ACC112 (cell line): ENCODE data around the gene LRRC28.

Experiments
- H2AFZ ChIP-seq: fragments of 200-600 bp; sonication (generic); one replicate; pipeline ENCODE4 v1.6.0; 2017; ENCODE audit warnings: antibody characterized with exemption, low read length; ENCODE audit not compliant: unreplicated experiment
- H3K27ac ChIP-seq: fragments of 200-600 bp; sonication (generic); 2 replicates; pipeline ENCODE4 v1.5.1; 2014; ENCODE audit warnings: low read depth, mild to moderate bottlenecking, antibody characterized with exemption, low read length, moderate library complexity
- H3K27me3 ChIP-seq: fragments of 200-600 bp; sonication (generic); 2 replicates; pipeline ENCODE4 v1.6.1; 2014; ENCODE audit warnings: mild to moderate bottlenecking, antibody characterized with exemption, low read length, moderate library complexity, mixed read lengths; ENCODE audit not compliant: insufficient read depth
- H3K36me3 ChIP-seq: fragments of 200-600 bp; sonication (generic); 2 replicates; pipeline ENCODE4 v1.6.1; 2016; ENCODE audit warnings: mild to moderate bottlenecking, antibody characterized with exemption, low read length, moderate library complexity, mixed read lengths; ENCODE audit not compliant: insufficient read depth
- H3K4me1 ChIP-seq: fragments of 200-600 bp; sonication (generic); one replicate; pipeline ENCODE4 v1.6.1; 2016; ENCODE audit warnings: low read length, mixed read lengths; ENCODE audit not compliant: insufficient read depth, unreplicated experiment, control insufficient read depth
- H3K4me3 ChIP-seq: fragments of 200-600 bp; sonication (generic); 2 replicates; pipeline ENCODE4 v1.5.1; 2014; ENCODE audit warnings: mild to moderate bottlenecking, low read depth, low read length
- H3K79me2 ChIP-seq: fragments of 200-600 bp; sonication (generic); one replicate; pipeline ENCODE4 v1.6.0; 2016; ENCODE audit warnings: low read length; ENCODE audit not compliant: control insufficient read depth, unreplicated experiment, insufficient read depth

The LRRC28 gene

DNA sequence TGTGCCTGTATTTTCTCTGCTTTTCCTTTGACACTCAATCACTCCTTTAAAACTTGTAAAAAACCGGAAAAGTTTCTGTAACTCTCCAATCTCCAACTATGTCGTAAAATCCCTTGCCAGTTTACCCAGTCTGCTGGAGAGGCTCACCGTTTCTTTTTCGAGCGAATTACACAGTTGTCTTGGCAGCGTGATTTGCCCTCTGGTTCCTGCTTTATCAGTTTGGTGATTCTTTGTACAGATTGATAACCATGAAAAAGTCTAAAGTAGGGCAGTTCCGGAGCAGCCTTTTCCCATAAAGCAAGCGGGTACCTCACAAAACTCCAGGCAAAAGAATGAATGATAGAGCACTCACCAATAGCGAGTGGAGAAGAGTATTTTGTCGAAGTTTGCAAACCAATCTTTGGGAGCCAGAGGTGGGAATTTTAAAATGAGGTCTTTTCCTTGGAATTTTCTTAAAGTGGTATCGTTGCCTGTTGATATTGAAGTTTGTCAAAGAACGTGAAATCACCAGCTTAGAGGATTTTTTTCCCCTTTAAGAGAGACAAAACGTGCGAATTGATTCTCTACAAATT lies 1.9 kb upstream of the LRRC28 start, which contains the start of gene TTC23:
TSS of gene TTC23 (minus strand) at position 312 of the 572 bp plus-strand sequence. CDS start 20,869 bp downstream, outside the sequence.
- H3K79me2 ChIP-seq = peaks cover 32% of the 10 kb centered on the region
- H3K4me1 ChIP-seq = peaks cover 19% of the 10 kb centered on the region
- peak within 1 kb of the TSS; percentile 95 for H3K4me3 ChIP-seq
- 0 out of 2 replicates have a peak, but pooled peaks cover 6% of the 10 kb centered on the region for H3K36me3 ChIP-seq
- no peaks in the 10 kb centered on the region for H3K27me3 ChIP-seq
- H3K27ac ChIP-seq = peak within 1 kb of the TSS; percentile 90
- peak within 1 kb of the TSS; percentile 98 for H2AFZ ChIP-seq

DNA sequence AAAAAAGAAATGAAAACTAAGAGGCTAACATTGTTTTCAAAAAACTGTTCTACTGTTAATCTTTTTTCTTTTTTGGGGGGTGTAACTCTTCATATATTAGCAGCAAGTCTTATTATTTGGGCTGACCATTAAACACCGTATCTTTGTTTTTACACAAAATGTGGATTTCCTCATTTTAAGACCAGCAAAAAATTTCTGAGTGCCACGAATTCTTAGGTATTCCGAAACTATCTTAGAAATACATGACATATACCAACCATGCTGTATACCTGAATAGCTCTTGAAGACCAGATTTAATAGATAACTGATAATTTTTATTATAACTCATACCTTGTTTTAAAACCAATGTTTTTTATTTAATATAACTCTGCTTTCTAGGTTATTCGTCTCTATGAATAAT lies 1.3 kb upstream of the LRRC28 start:
- H3K36me3 ChIP-seq = 0 out of 2 replicates have a peak, but pooled peaks cover under 1% of the 10 kb centered on the region
- peaks cover 22% of the 10 kb centered on the region for H3K4me1 ChIP-seq
- peak overlapping the region; percentile 90 for H3K27ac ChIP-seq
- H3K27me3 ChIP-seq = no peaks in the 10 kb centered on the region
- H3K79me2 ChIP-seq = peaks cover 32% of the 10 kb centered on the region
- peak overlapping the region; percentile 95 for H3K4me3 ChIP-seq
- H2AFZ ChIP-seq = peak overlapping the region; percentile 98

DNA sequence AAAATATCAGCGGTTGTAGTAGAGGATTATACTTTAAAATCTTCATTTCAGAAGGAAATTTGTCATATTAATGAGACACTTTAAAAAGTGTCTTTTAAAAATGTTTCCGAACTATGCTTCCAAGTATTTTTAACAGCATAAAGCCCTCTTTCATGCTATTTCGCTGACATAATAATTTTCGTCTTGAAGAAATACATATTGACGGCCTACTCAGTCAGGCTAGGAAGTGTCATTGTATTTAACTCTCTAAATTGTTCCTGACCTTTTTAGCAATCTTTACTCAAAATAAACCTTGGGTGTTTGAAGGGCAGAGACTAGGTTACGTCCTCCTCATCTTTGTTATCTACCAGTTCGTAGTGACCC lies 806 bp upstream of the LRRC28 start:
- Histone ChIP-seq H2AFZ (peak overlapping the region; percentile 92), H3K79me2 (peaks cover 32% of the 10 kb centered on the region), H3K27ac (peak overlapping the region; percentile 90)

DNA sequence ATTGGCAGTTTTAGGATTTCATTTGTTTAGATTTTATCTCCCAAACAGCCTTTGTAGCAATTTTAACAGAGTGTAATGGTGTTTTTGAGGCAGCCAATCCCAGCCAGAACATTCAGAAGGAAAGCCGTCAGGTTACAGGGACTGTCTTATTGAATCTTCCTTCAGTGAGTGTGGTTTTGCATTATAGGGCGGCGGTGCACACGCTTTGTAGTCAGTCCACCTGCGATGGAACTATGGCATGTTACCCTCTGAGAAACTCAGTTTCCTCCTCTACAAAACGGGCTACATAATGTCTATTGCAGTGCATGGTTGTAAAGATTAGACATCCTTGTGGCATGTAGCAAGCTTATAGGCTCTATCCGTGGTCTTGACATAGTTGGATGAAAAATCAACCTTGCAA lies 1.0 kb downstream of the LRRC28 start:
- Histone ChIP-seq H3K4me3 (peak overlapping the region; percentile 90), H3K79me2 (peaks cover 19% of the 10 kb centered on the region), H3K36me3 (peaks cover 6% of the 10 kb centered on the region; the same call in 1 of the 2 replicates), H3K27ac (no peak overlapping the region), H2AFZ (no peak overlapping the region), H3K27me3 (no peaks in the 10 kb centered on the region), H3K4me1 (peaks cover 22% of the 10 kb centered on the region)

More for the DNA sequence above, 806 bp upstream of the LRRC28 start:
- H3K4me1 ChIP-seq = peaks cover 22% of the 10 kb centered on the region
- peak overlapping the region; percentile 95 for H3K4me3 ChIP-seq
- no peaks in the 10 kb centered on the region for H3K27me3 ChIP-seq
- no peaks in the 10 kb centered on the region for H3K36me3 ChIP-seq

DNA sequence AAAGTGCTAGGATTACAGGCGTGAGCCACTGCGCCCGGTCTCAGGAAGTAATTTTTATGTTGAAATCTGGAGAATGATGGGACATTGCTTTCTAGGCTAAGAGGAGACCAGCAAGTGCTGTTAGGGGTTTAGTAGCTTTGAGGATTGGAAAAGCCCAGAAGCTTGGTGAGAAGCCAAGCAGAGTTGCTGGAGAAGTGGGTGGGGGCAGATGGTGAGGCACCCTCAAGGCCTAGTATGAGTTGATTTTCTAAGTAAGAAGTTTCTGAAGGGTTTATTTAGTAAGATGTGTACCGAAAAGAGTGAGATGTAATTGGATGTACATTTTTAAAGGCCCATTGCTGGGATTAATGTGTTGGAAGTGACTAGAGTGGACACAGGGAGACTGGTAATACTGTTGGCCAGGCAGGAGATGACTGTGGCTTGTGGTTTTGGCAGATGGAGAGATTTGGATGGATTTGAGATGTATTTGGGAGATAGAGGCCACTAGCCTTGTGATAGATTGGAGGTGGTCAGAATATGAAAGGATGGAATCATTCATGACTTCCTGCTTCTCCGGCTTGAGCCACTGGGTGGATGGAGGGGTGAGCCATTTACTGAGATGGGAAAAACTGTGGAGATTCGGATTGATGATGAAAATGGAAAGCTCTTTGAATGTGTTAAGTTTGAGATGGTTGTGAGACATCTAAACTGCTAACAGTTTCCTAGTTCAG lies 2.3 kb downstream of the LRRC28 start:
- peak overlapping the region; percentile 64 for H3K4me3 ChIP-seq
- H3K27ac ChIP-seq = no peak overlapping the region
- peaks cover 14% of the 10 kb centered on the region for H3K4me1 ChIP-seq
- peak overlapping the region; percentile 21 for H2AFZ ChIP-seq
- no peaks in the 10 kb centered on the region for H3K27me3 ChIP-seq
- peaks cover 9% of the 10 kb centered on the region for H3K79me2 ChIP-seq
- H3K36me3 ChIP-seq = peaks cover 7% of the 10 kb centered on the region; the same call in 1 of the 2 replicates

DNA sequence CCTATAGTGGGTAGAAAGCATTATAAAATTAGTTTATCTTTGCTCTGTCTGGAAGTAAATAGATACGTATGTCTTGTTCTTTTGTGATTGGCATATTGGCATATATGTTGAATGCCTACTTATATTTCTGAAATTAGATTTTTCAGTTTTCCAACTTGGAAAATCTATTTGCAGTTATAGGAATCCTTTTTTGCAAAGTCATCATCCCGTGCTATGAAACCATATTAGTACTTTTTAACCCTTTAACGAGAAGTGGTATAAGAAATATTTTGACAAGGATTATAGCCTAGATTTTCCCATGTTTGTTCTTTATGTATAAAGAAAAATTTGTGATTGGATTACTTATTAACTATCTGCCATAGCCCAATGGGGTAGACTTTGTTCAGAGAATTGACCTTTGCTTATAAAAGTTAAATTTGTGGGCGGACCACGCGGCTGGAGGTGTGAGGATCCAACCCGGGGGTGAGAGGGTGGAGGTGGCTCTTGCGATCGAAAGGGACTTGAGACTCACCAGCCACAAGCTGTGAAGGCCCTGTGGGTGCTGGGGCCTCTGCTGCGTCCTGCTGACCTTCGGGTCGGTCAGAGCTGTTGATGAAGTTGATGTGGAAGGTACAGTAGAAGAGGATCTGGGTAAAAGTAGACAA lies 5.9 kb downstream of the LRRC28 start:
- Histone ChIP-seq H3K4me3 (no peak overlapping the region), H3K36me3 (peaks cover 7% of the 10 kb centered on the region; the same call in 1 of the 2 replicates), H2AFZ (no peak overlapping the region), H3K79me2 (peaks cover 3% of the 10 kb centered on the region), H3K27me3 (no peaks in the 10 kb centered on the region), H3K4me1 (peaks cover 14% of the 10 kb centered on the region), H3K27ac (no peak overlapping the region)

DNA sequence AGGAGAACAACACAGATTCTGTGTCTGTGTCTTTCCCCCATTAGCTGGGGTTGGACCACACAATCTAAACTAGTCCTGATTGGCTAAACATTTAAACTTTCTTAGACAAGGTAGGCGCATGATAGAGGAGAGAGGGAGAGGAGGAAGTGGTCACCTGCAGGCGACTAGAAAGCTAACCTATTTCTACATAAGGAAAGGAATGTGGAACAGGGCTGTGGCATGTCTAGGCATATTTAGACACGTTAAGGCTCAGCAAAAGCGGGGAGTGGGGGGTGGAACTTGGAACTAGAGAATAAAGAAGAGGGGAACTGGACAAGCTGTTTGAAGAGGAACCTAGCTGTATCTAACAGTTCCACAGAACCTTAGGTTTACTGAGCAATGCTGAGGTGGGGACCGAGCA lies 12.8 kb downstream of the LRRC28 start:
- no peaks in the 10 kb centered on the region for H3K36me3 ChIP-seq
- H3K4me1 ChIP-seq = no peaks in the 10 kb centered on the region
- H2AFZ ChIP-seq = no peak overlapping the region
- H3K27me3 ChIP-seq = no peaks in the 10 kb centered on the region
- no peaks in the 10 kb centered on the region for H3K79me2 ChIP-seq
- no peak overlapping the region for H3K27ac ChIP-seq
- no peak overlapping the region for H3K4me3 ChIP-seq

DNA sequence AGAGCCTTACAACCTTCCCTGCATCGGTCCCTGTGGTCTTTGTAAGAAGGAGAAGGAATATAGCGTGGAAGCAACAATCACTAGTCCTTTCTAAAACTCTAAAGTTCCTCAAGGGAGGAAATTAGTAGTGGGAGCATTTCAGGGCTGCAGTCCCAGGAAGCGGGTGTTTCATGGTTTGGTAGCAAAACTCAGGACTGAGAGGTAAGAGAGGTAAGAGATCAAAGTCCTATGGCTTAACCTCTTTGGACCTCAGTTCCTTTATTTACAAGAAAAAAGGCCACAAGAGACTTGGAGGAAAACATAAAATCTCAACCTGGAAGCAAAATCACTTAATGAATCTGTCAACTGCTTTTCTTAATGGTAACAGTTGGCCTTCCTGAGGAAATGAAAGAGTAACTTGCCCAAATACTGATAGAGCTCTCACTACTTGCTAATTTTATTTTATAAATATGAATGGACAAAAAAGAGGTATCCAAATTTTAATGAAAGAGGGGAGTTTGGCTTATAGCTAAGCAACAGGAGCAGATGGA lies 14.3 kb downstream of the LRRC28 start:
- H3K4me3 ChIP-seq = no peak overlapping the region
- H3K4me1 ChIP-seq = no peaks in the 10 kb centered on the region
- H3K79me2 ChIP-seq = no peaks in the 10 kb centered on the region
- no peaks in the 10 kb centered on the region for H3K27me3 ChIP-seq
- no peak overlapping the region for H3K27ac ChIP-seq
- no peak overlapping the region for H2AFZ ChIP-seq
- no peaks in the 10 kb centered on the region for H3K36me3 ChIP-seq

DNA sequence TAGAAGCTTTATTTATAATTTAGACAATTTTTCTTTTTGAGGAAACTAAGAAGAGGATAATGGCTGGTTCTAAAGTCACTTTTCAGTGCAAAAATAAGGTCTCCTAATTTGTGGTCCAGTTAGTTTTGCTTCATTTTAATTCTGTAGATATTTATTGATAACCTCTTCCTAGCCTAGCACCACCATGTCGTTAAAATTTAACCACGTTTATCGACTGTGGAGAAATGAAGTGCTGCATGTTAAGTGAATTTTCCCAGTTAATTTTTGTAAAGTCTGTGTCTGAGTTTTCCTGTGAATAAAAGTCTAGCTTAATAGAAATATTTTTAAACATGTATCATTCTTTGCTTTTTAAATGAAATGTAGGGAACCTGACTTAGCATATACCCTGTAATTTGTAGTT lies 16.7 kb downstream of the LRRC28 start:
- Histone ChIP-seq H3K27ac (no peak overlapping the region), H3K4me1 (no peaks in the 10 kb centered on the region), H3K4me3 (no peak overlapping the region), H3K79me2 (no peaks in the 10 kb centered on the region), H3K27me3 (no peaks in the 10 kb centered on the region), H2AFZ (no peak overlapping the region), H3K36me3 (no peaks in the 10 kb centered on the region)

DNA sequence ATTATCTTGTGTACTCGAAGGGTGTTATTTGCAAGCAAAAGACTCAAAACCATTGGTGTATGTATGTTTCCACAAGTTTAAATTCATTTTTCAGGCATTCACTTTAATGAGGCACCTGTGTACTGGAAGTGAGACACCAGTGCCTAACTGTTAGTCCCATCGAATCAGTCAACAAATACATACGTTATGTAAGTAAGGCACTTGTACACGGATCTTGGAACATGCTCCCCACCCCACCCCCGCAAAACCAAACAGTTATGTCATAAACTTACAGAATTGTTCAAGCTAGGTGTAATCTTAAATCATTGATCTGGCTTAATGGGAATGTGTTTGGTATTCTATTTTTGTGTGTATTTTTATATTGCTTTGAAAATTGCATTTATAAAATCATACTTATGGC lies 17.1 kb downstream of the LRRC28 start:
- Histone ChIP-seq H3K36me3 (no peaks in the 10 kb centered on the region), H3K27ac (no peak overlapping the region), H2AFZ (no peak overlapping the region), H3K79me2 (no peaks in the 10 kb centered on the region), H3K4me3 (no peak overlapping the region), H3K4me1 (no peaks in the 10 kb centered on the region), H3K27me3 (no peaks in the 10 kb centered on the region)
